KOPT-K1 (cell line): ENCODE results near the gene ATF2.

ENCODE experiments used
- H3K27ac ChIP-seq: fragments of 200-600 bp; sonication (generic); 2 replicates; pipeline ENCODE4 v1.5.1; 2016; ENCODE audit warnings: antibody characterized with exemption, mild to moderate bottlenecking, low read depth, low read length; ENCODE audit not compliant: poor library complexity, severe bottlenecking
- H3K36me3 ChIP-seq: fragments of 200-600 bp; sonication (generic); 2 replicates; pipeline ENCODE4 v1.5.1; 2017; ENCODE audit warnings: antibody characterized with exemption, mild to moderate bottlenecking, low read length, moderate library complexity; ENCODE audit not compliant: insufficient read depth
- H3K9me3 ChIP-seq: fragments of 200-600 bp; sonication (generic); 2 replicates; pipeline ENCODE4 v1.5.1; 2017; ENCODE audit warnings: antibody characterized with exemption, low read length, mild to moderate bottlenecking; ENCODE audit not compliant: insufficient read depth, poor library complexity, severe bottlenecking

Gene ATF2, protein sequence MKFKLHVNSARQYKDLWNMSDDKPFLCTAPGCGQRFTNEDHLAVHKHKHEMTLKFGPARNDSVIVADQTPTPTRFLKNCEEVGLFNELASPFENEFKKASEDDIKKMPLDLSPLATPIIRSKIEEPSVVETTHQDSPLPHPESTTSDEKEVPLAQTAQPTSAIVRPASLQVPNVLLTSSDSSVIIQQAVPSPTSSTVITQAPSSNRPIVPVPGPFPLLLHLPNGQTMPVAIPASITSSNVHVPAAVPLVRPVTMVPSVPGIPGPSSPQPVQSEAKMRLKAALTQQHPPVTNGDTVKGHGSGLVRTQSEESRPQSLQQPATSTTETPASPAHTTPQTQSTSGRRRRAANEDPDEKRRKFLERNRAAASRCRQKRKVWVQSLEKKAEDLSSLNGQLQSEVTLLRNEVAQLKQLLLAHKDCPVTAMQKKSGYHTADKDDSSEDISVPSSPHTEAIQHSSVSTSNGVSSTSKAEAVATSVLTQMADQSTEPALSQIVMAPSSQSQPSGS

DNA sequence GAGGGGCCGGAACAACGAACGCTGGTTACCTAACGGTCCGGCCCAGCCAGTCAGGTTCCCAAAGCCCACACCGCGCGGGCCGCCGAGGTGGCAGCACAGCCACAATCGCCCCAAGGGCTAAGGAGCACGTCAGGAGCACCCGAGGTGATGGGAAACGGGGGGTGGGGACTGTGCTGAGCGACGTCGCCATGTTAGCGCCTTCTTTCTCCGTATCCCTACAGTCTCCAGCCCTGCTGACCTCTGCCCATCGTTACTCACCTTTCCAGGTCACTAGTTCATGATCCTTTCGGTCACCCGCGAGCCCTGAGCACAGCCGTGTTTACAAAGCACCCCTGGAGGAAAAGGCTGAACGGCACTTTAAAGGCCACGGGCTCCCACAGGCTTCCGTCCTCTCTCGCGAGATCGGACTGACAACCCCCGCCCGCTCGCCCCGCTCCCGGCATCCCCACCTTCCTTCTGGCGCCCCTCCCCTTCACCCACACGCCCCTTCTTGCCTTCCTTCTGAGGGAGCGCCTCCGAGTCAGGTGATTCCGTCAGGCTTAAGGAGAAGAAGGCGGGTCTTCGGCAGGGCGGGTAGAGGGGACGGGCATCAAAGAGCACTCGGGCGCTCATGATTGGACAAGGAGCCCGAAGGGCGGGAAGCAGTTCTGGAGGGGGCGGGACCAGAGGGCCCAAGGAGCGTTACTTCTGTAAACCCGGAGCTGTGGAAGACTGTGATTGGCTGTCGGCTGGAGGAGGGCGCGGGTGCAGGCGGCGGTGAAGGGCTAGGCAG, at the start of gene ATF2:
TSS of gene ATF2 (minus strand) at position 412 of the 772 bp plus-strand sequence. CDS start 31,760 bp downstream, outside the sequence.
- H3K36me3 ChIP-seq = peaks cover 13% of the 10 kb centered on the region
- no peaks in the 10 kb centered on the region for H3K9me3 ChIP-seq
- H3K27ac ChIP-seq = peak within 1 kb of the TSS; percentile 91

DNA sequence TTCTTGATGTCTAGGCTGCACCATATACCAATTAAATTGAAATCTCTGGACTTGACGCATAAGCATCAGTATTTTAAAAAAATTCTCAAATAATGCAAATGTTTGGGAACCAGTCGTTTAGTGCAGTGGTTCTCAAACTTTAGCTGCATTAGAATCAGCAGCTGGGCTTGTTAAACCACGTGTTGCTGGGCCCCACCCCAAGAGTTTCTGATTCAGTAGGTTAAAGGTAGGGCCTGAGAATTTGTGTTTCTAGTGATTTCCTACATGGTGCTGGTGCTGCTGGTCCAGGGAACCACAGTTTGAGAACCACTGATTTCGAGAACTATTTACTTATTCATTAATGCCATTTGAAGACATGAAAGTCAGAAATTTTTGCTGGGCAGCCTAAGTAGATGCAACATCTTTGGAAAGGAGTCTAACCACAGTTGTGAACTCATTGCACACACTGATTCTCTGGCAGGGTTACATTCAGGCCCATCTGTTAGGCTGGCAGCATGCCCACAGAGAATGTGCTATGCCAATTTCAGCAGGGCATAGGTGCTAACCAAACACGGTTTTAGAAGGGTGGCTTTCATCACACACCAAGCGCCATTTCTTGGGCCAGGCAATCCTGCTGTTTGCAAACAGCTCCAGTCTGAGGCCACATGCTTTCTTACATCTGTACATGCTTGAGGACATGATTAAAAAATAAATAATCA, 39.9 kb upstream of the ATF2 start:
- Histone ChIP-seq H3K27ac (no peak overlapping the region), H3K9me3 (peaks cover 4% of the 10 kb centered on the region), H3K36me3 (no peaks in the 10 kb centered on the region)

DNA sequence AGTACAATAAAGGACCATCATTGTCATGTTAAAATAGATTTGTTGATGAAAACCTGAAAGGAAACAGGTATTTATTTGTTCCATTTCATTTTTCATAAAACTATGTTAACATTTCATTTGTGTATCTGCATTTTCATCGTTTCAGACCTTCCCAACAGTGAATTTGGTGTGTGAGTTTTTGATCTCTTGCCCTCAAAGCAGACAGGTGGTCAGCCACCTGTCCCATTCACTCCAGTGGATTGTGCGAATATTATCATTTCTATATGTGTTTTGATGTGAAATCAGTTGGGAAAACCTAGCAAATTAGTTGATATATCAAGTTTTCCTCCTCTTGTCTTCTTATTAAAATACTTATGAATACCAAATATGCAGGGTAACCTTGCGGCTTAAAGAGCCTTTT, 38.9 kb upstream of the ATF2 start:
- no peak overlapping the region for H3K27ac ChIP-seq
- peaks cover 4% of the 10 kb centered on the region for H3K9me3 ChIP-seq
- no peaks in the 10 kb centered on the region for H3K36me3 ChIP-seq

DNA sequence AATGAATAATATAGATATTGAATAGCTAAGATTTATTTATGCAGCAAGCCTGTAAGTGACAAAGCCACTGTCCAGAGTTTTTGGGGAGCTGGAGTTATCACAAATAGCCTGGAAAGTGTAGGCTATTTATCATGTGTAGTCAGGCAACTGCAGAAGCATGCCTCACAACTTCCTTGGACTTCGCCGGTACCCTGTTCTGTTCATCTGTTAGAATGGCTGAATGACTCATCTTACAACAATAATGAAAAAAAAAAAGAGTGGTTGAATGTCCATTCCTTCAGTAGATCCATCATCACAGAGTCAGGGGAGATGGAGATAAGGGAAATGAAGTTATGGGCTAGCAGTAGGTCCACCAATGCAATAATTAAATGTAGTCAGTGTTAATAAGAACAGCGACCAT, 37.5 kb upstream of the ATF2 start:
- H3K9me3 ChIP-seq = no peaks in the 10 kb centered on the region
- H3K27ac ChIP-seq = no peak overlapping the region

DNA sequence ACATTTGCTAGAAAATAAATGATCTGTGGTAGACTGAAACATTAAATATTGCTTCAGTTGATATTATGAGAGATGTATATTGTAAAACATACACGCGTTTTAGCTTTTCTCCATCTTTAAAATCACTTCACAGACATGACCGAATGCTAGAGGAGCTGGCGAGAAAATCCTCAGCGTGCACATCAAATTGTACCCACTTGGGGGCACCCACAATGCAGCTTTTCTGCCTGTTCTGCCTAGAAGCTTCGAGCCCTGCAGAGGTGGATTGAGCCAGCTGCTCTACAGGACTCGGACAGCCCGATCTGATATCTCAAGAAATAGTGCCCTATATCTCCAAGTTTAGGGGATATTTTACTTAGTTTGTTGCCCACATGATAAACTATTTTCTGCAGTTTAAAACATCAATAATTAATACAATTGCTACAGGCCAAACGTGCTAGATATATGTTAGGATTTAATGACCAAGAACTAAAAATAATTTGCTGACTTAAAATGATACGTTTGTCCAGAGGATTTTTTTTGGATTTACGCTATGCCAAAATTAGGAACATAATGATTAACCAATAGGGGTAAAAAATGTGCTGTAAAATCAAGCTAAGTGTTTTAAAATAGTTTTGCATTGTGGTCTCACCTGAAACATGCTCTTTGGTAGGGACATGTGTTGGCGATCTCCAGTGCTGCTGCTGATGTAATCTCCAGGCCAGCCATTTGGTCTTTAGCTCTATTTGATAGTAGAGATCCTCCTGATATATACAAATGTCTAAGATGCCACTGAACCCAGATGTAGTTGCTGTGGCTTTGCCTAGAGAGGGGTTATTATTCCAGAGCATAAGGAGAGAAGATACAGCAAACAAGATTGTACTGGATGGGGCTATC, 35.9 kb upstream of the ATF2 start:
- no peaks in the 10 kb centered on the region for H3K9me3 ChIP-seq
- H3K27ac ChIP-seq = no peak overlapping the region
- no peaks in the 10 kb centered on the region for H3K36me3 ChIP-seq

More for the DNA sequence above, 37.5 kb upstream of the ATF2 start:
- H3K36me3 ChIP-seq = no peaks in the 10 kb centered on the region

DNA sequence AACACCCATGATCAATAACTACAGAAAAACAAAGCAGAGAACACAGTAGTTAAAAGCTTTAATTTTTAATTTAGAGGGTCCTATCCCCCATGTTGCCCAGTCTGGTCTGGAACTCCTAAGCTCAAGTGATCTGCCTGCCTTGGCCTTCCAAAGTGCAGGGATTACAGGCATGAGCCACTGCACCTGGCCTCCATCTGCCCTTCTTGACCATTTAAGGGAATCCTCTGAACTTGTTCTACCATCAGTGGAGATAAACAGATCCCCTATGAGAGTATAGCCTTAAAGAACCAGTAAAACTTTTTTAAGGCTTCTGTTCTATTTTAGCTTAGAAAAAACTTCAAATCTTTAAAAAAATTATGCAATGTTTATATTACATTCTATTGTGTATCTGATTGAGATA, 27.0 kb upstream of the ATF2 start:
- H3K36me3 ChIP-seq = no peaks in the 10 kb centered on the region
- no peaks in the 10 kb centered on the region for H3K9me3 ChIP-seq
- H3K27ac ChIP-seq = no peak overlapping the region

DNA sequence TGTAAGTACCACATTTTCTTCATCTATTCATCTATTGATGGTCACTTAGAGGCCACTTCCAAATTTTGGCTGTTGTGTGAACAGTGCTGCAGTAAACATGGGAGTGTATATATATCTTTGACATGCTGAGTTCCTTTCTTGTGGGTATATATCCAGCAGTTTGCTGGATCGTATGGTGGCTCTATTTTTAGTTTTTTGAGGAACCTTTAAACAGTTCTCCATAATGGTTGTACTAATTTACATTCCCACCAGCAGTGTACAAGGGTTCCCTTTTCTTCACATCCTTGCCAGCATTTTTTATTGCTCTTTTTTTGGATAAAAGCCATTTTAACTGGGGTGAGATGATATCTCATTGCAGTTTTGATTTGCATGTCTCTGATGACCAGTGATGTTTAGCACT, 20.8 kb upstream of the ATF2 start:
- no peaks in the 10 kb centered on the region for H3K9me3 ChIP-seq
- H3K36me3 ChIP-seq = no peaks in the 10 kb centered on the region
- H3K27ac ChIP-seq = no peak overlapping the region

DNA sequence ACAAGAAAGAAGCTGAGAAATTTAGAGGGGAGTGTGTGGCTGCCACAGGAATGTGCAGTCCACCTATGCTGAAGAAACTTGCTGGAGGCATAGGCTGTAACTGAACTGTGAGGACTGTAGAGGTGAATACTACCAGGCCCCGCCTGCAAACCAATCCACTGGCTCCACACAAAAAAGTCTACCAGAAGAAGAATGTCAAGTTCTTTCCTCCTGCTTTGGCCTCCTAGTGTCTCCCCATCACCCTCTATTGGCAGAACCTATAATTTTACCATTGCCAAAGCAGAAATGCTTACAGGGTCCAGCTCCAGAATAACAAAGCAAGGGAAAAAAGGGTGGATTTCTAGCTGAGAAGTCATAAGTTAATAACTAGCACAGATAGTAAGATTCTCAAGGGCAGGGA, 19.4 kb upstream of the ATF2 start:
- H3K36me3 ChIP-seq = no peaks in the 10 kb centered on the region
- H3K27ac ChIP-seq = no peak overlapping the region
- H3K9me3 ChIP-seq = no peaks in the 10 kb centered on the region

DNA sequence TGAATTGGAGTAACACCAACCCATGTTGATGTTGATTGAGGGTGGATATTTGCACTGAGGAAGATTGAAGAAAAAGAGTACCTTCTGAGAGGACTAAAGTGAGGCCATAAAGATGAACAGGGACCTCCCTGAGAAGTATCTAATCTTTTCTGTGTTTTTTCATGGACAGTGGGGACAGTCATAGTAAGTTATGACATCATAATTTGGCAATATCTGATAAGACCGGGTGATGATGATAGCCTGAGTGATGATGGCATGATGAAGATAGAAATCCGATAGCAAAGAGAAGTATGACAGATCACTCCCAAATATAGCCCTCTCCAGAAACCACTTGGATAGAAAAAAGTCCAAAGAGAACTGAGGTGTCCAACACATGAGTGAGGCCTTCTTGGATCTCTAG, 15.7 kb upstream of the ATF2 start:
- H3K9me3 ChIP-seq = no peaks in the 10 kb centered on the region
- peaks cover 15% of the 10 kb centered on the region for H3K36me3 ChIP-seq
- H3K27ac ChIP-seq = no peak overlapping the region

DNA sequence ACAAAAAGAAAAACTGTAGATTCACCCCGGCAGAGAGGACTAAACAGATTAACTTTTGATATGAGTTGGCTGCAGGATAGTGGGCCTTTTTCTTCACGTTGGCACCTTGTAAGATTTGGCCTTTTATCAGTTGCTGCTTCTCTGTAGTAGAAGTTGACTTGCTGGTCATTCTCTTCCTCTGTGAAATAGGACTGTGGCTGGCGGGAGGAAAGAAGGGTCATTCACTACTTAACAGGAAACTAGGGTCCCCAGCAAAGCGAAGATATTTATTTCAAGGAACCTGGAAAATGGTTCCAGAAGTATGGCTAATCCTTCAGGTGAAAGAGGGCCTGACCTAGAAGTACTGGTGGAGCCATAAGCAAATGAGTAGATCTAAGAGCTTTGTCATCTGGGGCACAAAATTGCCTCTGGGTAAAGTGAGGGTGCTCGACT, 13.9 kb upstream of the ATF2 start:
- Histone ChIP-seq H3K27ac (peak overlapping the region; percentile 91), H3K36me3 (peaks cover 33% of the 10 kb centered on the region)

DNA sequence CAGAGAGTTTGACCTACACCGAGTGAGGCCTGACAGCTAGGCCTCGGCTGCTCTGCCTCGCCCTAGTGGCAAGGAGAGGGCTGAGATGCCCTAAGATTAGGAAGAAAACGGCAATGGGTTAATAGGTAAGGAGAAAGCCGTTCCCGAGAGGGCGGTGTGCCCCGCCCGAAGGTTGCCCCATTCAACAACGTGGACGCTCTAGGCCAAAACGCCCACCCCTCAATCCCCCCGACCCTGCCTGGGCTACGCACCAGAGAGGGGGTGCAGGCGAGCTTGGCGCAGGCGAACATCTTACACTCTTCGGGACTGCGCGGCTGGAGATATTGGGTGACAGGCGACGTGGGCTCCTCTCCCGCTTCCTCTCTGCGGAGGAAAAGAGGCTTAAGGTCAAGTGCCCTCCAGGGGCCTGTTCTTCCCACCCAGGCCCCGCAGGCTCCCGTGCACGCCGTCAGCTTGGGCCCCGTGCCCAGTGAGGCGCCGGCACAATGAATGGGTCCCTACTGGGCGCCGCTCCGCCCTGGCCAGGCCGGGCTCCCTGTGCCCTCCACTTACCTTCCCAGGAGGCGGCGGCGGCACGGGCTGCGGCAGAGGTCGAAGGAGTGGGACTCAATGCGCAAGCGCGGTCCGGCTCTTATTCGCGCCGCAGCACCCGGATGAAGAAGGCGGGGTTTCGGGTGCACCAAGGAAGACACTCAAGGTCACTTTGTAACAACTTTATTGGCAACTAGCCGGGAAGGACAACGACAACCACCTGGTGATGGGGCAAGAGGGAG, 13.3 kb upstream of the ATF2 start, which contains the start of gene ATP5MC3:
TSS of gene ATP5MC3 (minus strand) at position 607 of the 773 bp plus-strand sequence. CDS start at position 290, 317 bp downstream.
- Histone ChIP-seq H3K36me3 (peaks cover 39% of the 10 kb centered on the region), H3K9me3 (no peaks in the 10 kb centered on the region), H3K27ac (peak within 1 kb of the TSS; percentile 91)

More for the DNA sequence above, 13.9 kb upstream of the ATF2 start:
- H3K9me3 ChIP-seq = no peaks in the 10 kb centered on the region

DNA sequence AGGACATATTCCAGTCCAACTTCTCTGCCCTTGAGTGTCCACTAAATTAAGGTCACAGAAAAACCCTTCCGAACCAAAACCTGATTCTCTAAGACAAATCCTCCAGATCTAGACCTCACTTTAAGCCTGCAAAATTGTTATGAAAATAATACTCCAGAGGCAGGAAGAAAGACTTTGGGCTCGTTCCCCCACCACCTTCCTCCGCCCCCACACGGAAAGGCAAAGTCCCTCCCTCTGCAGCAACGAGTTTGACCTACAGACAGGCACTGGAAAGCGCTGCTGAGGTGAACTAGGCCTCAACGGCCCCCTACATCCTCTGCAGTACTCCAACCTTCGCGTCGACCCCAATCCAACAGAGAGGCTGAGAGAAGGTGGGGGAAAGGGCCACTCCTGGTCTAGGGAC, 12.7 kb upstream of the ATF2 start:
- Histone ChIP-seq H3K27ac (peak overlapping the region; percentile 91), H3K9me3 (no peaks in the 10 kb centered on the region)

DNA sequence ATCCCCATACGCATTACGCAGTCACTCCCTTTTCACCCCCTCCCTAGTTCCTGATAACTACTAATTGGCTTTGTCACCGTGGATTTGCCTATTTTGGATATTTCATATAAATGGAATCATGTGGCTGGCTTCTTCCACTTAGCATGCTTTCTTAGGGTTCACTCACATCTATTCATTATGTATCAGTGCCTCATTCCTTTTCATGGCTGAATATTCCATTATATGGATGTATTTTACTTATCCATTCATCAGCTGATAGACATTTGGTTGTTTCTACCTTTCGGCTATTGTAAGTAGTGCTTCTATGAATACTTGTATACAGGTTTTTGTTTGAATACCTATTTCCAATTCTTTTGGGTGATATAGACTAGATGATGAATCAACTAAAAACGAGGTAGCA, 8.6 kb upstream of the ATF2 start:
- Histone ChIP-seq H3K9me3 (no peaks in the 10 kb centered on the region), H3K27ac (no peak overlapping the region), H3K36me3 (peaks cover 84% of the 10 kb centered on the region)

More for the DNA sequence above, 12.7 kb upstream of the ATF2 start:
- H3K36me3 ChIP-seq = peaks cover 45% of the 10 kb centered on the region
